Dermis microvascular lymphatic vessel endothelial cell (primary cell): ENCODE results near the gene NOS1AP. TPM values are rescaled to one million over a fixed set of nuclear protein-coding genes. Genes with fewer than 3 reads are reported as not detected.
A peak's percentile ranks its signal among the peaks of the same experiment; 100 is the strongest.
"Not testable (repeated sequence)": the region's sequence is repeated elsewhere in the genome, so short reads cannot be mapped to it uniquely, and the experiment has no call there.

Experiments
- DNase-seq, 2 donors: peaks; one replicate each; pipeline versions ENCODE4 v3.0.0 to v3.0.0-alpha.2; 2010; ENCODE audit warnings: low read depth in 2 of 2
- total RNA-seq: library from RNA; depleted of rRNA; stranded (reverse); fragments of >200 nt; gene quantifications from 2 replicates; pipeline ENCODE4 v1.2.1, GENCODE V29; 2014

NOS1AP gene
- total RNA-seq, 1 donor from 2014 or later: 0.13 TPM

DNA sequence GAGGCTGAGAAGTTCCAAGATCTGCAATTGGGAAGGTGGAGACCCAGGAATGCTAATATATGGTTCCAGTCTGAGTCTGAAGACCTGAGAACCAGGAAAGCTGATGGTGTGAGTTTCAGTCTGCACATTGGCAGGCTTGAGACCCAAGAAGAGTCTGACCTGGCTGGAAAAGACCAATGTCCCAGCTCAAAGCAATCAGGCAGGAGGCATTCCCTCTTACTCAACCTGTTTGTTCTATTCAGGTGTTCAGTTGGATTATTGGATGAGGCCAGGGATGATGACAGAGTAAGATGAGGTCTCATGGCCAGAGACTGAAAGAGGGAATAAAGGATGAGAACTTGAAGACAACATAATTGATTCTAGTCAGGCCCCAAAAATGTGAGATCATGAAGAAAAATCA lies 257.1 kb downstream of the NOS1AP start:
- no peak for DNase-seq

DNA sequence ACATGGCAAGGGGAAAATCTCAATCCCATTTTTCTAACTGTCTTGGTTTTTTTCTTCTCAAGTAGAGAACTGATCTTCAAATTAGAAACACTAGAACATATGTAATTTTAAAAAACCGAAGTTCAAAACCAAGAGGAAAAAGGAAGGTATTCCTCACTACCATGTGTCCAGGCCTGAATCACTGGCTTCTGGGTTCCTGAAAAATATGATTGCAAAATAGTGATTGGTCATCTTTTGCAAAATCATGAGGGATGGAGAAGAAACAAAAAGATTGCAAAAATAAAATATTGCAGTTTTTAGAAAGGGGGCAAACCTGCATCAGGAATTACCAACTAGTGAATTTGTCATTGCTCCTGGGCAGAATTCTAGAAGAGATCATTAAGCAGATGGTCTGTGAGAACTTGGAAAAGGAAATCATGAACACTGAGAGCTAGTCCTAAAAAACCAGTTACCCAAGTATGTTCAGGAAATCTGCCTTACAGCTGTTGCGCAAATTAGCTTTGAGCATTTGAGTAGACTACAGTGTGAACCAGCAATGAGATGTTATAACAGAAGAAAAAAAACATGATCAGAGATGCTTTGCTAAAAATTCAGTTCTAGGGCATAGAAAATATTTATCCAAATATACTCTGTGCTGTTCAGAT lies 257.8 kb downstream of the NOS1AP start:
- no peak for DNase-seq

DNA sequence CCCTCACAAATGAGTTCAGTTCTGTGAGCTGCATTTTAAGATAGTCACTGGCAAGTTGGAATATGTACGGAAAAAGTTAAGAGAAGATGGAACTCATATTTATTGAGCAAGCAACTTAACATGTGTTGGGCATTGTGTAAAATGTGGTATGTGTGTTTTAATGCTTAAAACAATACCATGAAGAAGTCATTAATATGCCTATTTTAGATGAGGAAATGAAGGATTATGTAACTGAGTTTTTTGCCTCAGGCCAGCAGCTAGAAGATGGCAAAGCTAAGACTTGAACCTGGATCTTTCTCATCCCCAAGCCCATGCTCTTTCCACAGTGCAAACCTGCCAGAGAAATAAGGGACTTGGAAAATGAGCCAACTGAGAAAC lies 258.3 kb downstream of the NOS1AP start:
- DNase-seq: no peak

DNA sequence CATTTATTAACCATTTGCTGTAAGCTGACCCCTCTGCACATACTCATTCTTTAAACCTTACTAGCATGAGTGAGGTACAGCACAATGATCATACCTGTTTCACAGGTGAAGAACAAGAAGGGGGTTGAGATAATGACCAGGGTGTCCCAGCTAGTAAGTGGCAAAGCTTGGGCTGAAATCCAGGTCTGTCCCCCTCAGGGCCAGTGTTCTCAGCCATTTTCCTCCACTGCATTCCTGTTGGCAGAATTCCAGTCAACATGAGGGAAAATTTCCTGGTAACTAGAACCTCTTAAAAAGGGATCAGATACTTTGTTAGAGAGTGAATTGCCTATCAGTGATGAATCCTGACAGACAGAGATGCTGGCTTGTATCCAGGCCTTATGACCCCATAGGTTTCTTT lies 259.0 kb downstream of the NOS1AP start:
- DNase-seq: peak in 1 of 2 donors; percentile 33

DNA sequence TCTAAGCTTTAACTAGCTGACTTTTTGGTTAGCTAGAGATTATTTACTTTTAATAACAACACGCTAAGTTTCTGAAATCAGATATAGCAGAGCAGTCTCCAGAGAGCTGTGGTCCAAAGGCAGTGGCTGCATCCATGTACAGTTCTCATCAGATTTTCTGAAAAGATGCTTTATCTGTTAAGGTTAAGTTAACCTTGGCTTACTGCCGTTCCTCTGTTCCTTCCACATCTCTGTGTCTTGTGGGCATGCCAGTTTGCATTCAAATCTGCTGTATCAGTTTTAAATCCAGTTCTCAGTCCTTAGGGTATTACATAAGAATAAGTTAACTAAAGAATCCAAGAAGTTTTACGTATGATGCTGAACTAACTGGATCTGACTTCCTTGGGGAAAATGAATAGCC lies 260.3 kb downstream of the NOS1AP start:
- no peak for DNase-seq

DNA sequence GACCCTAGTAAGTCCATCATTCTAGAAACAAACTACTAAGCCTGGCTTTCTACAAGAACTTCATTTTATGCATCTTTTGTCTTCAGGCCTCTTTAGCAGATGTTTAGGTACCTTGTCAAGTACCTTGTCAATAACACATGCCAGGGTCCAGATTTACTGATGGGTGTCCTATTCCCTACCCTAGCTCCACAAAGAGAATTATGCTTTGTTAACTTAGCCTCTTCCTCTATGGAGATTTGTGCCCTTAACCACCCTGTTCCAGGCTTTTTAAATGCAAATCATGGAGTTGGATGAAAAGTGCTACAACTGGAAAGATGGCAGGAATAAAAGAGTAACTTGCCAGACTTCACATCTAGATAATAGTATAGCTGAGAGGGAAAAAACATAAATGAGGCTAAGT lies 264.5 kb downstream of the NOS1AP start:
- DNase-seq: no peak

DNA sequence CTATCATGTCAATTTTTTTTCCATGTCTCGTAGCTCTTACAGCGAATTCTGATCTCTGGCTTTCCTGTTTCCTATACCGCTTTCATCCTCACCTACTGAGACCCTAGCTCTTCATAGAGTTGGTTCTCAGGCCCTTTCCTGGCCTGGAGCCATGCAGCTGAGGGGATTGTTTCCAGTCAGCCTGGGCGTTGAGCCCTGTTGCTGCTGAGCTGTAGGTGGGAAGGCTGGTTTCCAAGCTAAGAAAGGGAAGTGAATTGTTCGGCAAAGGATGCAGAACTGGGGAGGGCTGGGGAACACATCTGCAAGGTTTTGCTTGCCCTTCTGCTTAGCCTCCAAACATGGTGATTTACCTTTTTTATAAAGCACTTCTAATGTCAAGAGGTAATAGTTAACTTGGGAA lies 265.6 kb downstream of the NOS1AP start:
- peak in 1 of 2 donors; percentile 89 for DNase-seq

DNA sequence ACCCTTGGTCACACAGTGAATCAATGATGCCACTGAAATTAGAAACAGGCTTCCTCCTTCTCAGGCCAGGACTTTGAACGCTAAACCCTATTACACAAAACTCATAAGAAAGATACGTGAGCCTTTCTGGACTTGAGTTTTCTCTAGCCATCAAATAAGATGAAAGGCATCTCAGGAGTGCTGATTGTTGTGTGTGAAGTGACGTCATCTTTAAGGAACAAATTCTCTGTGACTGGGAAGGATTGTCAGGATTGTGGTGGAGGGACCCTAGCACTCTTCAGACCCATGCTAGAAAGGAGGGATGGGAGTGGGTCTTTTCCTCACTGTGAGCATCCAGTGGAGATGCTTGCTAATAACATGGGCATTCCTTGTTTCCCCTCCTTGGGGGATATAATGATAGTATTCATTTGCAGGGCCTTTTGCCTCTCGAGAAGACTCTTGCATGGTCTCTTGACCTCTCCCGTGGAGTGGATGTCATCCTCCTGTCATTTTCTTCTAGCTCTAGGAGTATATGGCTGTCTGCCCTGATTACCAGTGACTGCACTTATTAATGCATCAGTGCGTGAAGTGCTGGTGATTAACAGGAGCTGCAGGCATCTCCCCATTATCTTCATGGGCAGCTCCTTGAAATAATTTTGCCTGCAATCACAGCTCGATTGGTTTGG lies 267.3 kb downstream of the NOS1AP start:
- DNase-seq: no peak

DNA sequence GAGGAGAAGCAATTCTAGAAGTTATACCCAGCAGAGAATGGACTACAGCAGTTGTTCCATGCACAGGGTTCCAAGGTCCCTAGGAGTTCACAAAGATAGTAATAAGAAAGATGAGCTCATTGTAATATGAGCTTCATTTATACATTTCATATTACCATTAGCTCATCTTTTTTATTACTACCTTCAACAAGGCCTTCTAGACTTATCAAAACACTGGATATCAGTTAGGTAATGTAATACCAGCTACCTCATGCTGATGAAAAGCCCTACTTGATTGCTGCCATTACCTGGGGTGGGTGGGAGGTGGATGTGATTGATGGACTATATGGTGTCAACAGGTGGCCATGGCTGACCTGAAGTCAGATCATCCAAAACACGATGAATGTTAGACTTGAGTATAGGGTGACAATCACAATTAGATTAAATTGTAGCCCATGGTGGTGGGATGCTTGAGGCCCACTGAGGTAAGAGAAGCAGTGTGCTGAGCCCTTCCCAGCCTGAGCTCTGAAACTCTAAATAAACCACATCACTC lies 273.0 kb downstream of the NOS1AP start:
- DNase-seq: no peak

DNA sequence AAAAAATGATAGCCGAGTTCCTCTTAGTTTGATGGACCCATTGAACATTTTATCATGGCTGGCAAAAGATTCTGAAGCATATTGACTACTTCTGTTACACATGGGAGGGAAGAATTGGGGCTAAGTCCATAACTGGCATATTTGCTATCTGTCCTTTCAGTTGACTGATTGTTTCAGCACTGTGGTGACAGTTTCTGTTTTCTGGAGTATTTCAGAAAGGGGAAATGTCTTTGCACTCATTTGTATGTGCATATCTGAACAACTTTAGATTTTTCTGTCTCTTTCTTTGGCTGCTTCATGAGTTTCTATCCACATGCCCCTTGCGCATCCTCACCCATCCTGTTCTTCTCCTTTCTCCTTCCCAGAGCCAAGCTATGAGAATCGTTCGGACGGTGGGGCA lies 274.0 kb downstream of the NOS1AP start:
- DNase-seq: no peak

DNA sequence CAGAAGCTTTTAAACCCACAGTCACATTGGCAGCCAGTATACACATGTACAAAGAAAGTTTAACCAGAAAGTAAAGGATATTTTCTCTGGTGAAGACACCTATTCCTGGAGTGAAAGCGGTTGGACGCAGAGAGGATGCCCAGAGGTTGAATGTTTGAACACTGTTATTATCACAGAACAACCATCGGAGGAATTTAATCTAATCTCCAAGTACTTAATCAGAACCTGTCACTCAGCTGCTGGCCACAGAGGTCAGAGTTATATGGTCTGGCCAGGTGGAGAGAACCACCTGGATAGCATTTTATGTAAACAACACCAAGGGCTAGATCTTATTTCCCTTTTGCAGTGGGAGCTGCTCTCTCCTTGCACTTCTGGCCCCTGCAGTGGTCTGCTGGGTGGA lies 277.8 kb downstream of the NOS1AP start:
- DNase-seq: peak in 1 of 2 donors; percentile 12

DNA sequence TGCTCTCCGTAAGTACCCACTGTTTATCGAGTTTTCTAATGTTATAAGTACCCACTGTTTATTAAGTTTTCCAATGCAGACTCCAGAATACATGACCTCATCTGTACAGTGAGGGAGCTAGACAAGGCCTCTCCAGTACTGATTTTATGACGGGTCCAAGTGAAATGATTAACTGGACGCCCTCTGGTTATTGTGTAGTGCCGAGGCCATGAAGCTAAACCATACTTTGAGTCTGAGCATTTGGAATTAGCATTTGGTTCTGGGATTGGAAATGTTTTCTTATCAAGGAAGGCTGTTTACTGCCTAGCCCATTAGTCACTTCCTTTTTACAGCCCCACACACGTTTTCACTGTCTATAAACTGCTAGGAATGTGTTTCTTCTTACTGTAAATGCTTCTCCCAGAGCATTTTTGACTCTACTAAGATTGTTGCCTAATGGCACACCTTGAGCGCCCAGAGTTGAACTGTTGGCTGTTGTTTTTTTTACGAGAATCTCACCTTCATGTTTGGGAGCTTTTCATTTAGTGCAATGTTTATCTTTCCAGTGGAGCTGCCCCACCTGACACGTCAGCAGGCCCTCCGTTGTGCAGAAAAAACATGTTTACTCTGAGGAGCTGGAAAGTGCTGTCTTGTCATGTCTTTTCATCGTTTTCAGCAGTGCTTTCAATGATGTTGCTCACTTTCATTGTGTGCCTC lies 280.3 kb downstream of the NOS1AP start:
- DNase-seq: peak in 1 of 2 donors; percentile 88

DNA sequence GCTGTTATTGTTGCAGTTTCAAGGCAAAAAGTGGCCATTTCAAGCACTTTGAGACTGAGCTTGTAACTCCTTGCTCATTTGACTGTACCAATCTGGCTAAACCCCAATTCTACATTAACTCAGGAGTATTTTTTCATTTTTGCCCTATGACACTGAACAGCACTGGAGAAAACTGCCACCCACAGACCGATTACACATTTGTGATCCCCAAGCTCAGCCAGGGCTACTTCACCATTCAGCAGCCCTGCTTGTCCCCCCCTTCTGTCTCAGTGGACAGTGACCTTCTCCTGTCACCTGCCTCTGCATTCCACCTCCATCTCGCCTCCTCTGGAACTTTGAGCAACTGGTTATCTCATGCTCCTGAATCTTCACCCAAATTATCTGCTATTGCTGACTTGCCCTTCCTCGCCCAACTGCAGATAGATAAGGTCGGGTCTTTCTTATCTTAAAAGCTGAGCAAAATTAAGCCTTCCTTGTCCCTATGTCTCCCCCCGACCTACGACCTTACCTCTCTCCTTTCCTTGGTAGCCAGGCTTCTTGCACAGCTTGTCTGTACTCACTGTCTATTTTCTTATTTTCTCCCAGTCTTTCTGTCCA lies 281.9 kb downstream of the NOS1AP start:
- DNase-seq: no peak

DNA sequence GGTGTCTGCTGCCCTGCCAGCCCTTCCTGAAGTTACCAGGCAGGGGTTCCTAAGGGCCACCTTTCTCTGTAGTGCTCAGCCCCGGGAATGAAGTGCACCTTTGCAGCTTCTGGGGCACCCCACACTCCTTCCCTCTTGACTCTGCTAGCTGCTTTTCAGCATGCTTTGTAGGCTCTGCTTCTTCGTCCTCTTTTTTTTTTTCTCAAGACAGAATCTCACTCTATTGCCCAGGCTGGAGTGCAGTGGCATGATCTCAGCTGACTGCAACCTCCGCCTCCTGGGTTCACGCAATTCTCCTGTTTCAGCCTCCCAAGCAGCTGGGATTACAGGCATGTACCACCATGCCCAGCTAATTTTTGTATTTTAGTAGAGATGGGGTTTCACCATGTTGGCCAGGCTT lies 282.4 kb downstream of the NOS1AP start:
- not testable (repeated sequence) for DNase-seq

DNA sequence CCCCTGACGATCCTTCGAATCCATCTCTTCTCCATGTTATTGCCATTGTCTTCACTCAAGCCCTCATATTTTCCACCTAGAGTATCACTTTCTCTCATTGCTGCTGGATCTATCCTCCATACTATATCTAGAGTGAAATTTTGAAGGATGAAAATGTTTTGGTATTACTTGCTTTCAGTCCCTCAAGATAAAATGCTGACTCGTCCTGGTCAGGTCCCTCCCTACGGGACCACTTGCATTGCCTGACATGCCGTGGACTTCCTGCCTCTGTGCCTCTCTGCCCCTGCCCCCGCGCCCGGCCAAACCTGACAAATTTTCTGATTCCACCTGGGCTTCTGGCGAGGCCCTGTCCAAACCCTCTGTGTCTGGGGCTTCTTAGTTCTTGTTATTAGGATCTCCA lies 283.6 kb downstream of the NOS1AP start:
- no peak for DNase-seq

DNA sequence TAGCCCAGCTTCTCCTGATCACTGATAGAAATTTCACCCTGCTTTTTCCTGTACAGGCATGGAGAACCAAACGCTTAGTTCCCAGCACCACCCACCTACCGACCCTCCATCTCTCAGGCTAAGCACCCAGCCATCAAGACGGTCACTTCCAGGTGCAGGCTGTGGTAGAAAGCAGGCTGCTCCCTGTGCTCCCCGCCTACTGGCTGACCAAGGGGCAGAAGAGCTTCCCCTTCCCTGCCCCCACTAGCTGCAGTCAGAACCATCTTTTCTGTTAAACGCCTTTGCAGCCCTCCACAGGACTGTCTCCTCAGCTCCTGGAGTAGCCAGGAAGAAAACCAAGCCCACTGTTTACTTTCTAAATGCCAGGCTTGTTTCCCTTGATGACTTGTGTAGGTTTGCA lies 284.2 kb downstream of the NOS1AP start:
- no peak for DNase-seq

DNA sequence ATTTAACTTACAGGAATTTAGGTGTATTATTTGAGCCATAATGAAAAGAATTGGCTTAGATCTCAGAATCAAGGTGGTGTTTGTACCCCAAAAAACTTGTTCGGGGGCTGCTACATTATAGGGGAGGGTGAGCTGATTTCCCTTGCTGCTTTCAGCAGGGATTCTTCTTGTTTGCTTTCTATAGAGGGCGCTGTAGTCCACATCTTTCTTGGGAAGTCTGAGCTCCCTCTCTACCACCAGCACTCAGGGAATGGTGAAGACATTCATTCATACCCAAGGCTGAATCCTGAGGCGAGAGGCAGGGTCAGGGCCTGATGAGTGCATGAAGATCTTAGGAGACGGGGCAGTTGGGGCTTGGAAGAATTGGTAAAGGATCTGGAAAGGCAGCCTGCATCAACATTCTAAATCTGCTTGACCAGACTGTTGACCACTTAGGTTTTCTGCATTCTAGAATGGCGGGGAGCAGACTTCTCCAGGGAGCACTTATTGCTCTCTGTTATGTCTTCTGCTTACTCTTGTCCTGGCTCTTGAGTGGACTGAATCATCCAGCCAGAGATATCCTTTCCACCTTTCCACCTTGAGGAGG lies 288.3 kb downstream of the NOS1AP start:
- DNase-seq: peak; percentile 5 to 38

DNA sequence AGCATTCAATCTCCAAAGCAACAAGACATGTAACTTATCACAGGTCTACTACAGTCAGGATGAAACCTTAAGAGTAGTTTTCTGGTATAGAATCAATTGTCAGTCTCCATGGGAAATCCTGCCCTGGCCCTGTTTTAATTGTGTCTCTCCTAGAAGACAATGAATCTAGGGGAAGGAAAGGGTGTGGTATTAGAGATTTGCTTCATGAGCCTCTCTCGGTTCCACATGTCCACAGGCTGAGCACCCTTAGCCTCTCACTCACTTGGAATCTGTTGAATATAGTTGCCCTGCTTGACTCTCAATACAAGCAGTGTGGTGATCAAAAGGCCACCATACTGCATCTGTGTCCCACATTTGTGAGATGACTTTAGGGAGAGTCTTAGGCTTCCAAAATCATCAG lies 289.4 kb downstream of the NOS1AP start:
- DNase-seq: no peak

DNA sequence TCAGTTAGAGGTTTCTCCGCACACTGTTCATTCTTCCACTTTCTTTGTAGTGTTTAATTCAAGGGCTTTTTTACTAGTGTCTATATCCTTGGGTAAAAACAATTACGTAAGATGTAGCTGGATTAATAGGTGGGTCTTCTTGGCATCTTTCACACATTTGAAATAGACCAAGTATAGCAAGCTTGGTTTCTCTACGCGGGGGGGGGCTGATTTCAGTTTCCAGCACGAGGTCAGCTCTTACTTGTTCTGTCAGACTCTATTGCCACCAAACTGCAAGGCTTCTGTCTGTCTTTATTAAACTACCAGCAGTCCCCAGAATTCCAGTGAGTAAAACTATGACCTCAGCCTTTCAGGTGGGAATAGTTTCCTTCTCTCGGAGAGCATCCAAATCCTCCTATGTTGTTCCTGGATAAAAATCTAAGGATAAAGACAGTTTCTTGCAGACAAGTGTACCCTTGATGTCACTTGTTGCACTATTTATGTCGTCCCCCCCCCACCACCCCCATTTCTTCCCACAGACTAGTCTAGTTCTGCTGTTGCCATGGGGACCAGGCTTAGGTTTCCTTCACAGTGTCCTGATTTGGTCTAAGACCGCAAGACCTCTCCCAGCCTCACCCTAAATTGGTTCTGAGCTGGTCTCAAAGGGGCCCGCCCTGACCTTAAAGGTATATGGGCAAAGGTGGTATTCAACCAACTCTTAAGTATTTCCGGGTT lies 290.2 kb downstream of the NOS1AP start:
- no peak for DNase-seq

DNA sequence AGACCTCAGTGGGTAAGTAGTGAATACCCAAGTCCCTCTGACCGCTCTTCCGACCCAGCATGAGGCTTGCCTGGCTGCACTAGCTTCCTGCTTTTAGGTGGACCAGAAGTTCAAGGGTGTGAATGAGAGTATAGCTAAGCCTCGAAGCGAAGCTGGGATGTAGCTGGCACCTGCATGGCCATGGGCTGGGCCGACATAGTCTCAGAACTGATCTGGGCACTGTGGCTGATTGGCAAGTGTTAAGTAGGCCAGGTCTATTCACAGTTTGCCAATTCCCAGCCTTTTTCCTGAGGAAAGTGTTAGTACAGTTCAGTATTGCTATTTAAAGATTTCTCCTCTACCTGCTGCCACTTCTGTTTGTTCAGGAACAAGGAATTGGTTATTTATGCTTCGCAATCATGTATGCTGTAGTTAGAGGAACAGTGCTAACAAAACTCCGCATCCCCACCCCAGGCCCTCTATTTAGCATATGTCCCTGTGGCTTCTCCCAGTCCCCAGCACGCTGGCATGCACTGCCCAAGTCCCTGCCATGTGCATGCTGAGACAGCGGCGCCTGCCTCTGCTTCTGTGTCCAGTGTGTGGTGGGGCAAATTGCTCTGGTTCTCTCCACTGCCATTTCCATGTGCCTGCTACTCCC lies 290.9 kb downstream of the NOS1AP start:
- DNase-seq: no peak

DNA sequence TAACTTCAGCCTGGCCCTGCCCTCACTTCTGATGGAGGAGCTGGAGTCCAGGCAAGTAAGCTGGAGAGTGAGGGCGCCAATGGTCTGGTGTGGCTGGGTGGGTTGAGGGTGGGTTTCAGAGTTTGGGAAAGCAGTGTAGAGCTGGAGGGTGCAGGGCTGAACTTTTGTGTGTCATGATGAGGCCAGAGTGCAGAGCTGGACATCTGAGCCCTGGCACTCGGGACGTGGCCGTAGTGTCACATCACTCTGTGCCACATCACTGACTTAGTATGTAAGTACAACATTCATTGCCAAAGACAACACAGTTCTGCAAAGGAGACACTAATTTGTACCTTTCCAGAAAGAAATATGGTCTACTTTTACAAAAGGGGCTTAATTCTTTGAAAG lies 291.4 kb downstream of the NOS1AP start:
- DNase-seq: no peak
